HEK293 (cell line): ENCODE measurements around the gene RGS6.

ENCODE experiments used
- CTCF ChIA-PET: fragments of 350-600 bp; formaldehyde crosslinking; extraction: SDS; loops from one replicate; lab custom pipeline; 2021; ENCODE audit warnings: antibody characterized with exemption; lab: Yijun Ruan, JAX
- POLR2A ChIA-PET: fragments of 300-600 bp; formaldehyde crosslinking; extraction: SDS; loops from one replicate; lab custom pipeline; 2020; ENCODE audit warnings: antibody characterized with exemption, inconsistent platforms; lab: Yijun Ruan, JAX
- H3K27ac ChIP-seq: fragments of 200-500 bp; sonication (Bioruptor generic); 2 replicates; pipeline ENCODE4 v1.5.1; 2014; ENCODE audit warnings: low read depth, low read length, control low read depth, inconsistent platforms; ENCODE audit errors: extremely low read depth
- H3K36me3 ChIP-seq, 2 experiments: fragments of 200-500 bp in 1 of 2; sonication (Bioruptor generic) in 1 of 2; 1 replicate in 1 of 2; 2 replicates in 1 of 2; pipeline ENCODE4 v1.5.1; 2014 to 2017; ENCODE audit warnings: inconsistent platforms in 2 of 2, low read length in 2 of 2; ENCODE audit not compliant: control insufficient read depth in 2 of 2, insufficient read depth in 1 of 2
- H3K4me1 ChIP-seq: fragments of 200-500 bp; sonication (Bioruptor generic); 2 replicates; pipeline ENCODE4 v1.5.1; 2014; ENCODE audit warnings: mild to moderate bottlenecking, low read length, inconsistent platforms; ENCODE audit not compliant: control insufficient read depth, insufficient read depth
- H3K4me3 ChIP-seq: 2 replicates; pipeline ENCODE4 v1.5.1; 2011; ENCODE audit warnings: low read depth, mild to moderate bottlenecking, control low read depth, low read length, moderate library complexity
- H3K9me3 ChIP-seq: fragments of 200-500 bp; sonication (Bioruptor generic); 2 replicates; pipeline ENCODE4 v1.5.1; 2014; ENCODE audit warnings: low read depth, low read length, inconsistent platforms; ENCODE audit not compliant: control insufficient read depth, insufficient read depth
- ATF2 ChIP-seq: fragments of 450-650 bp; formaldehyde crosslinking; IDR thresholded peaks from 2 replicates; pipeline ENCODE4 v1.5.1; 2016; ENCODE audit warnings: missing biosample characterization, missing genetic modification characterization, low read depth
- GLI4 ChIP-seq: fragments of 450-650 bp; formaldehyde crosslinking; IDR thresholded peaks from 2 replicates; pipeline ENCODE4 v1.5.1; 2016; ENCODE audit warnings: missing biosample characterization, missing genetic modification characterization
- HOXD13 ChIP-seq: sonication (generic); formaldehyde crosslinking; IDR thresholded peaks from 2 replicates; pipeline ENCODE4 v1.8.0; 2022; ENCODE audit warnings: missing genetic modification reagents, borderline replicate concordance
- KLF17 ChIP-seq: fragments of 450-650 bp; formaldehyde crosslinking; IDR thresholded peaks from 2 replicates; pipeline ENCODE4 v1.5.1; 2016; ENCODE audit warnings: missing biosample characterization, missing genetic modification characterization
- PRDM10 ChIP-seq: fragments of 450-650 bp; formaldehyde crosslinking; IDR thresholded peaks from 2 replicates; pipeline ENCODE4 v1.5.1; 2016; ENCODE audit warnings: missing biosample characterization, missing genetic modification characterization
- ZBTB7A ChIP-seq: fragments of 450-650 bp; formaldehyde crosslinking; IDR thresholded peaks from 2 replicates; pipeline ENCODE4 v1.5.1; 2016; ENCODE audit warnings: low read depth, missing biosample characterization, missing genetic modification characterization
- ZNF140 ChIP-seq: fragments of 450-650 bp; formaldehyde crosslinking; IDR thresholded peaks from 2 replicates; pipeline ENCODE4 v1.5.1; 2016; ENCODE audit warnings: missing biosample characterization, missing genetic modification characterization
- ZNF148 ChIP-seq: fragments of 450-650 bp; formaldehyde crosslinking; IDR thresholded peaks from 2 replicates; pipeline ENCODE4 v1.5.0; 2017; ENCODE audit warnings: missing biosample characterization, missing genetic modification characterization, borderline replicate concordance
- ZNF2 ChIP-seq: fragments of 450-650 bp; formaldehyde crosslinking; IDR thresholded peaks from 2 replicates; pipeline ENCODE4 v1.5.1; 2016; ENCODE audit warnings: missing biosample characterization, missing genetic modification characterization
- ZNF202 ChIP-seq: fragments of 450-650 bp; formaldehyde crosslinking; IDR thresholded peaks from 2 replicates; pipeline ENCODE4 v1.5.1; 2016; ENCODE audit warnings: missing biosample characterization, missing genetic modification characterization, borderline replicate concordance
- ZNF391 ChIP-seq: fragments of 450-650 bp; formaldehyde crosslinking; IDR thresholded peaks from 2 replicates; pipeline ENCODE4 v1.5.1; 2016; ENCODE audit warnings: low read depth, missing biosample characterization, missing genetic modification characterization, borderline replicate concordance
- ZNF529 ChIP-seq: fragments of 450-650 bp; formaldehyde crosslinking; IDR thresholded peaks from 2 replicates; pipeline ENCODE4 v1.5.1; 2017; ENCODE audit warnings: missing genetic modification characterization, missing biosample characterization; ENCODE audit not compliant: insufficient replicate concordance
- ZSCAN4 ChIP-seq: fragments of 450-650 bp; formaldehyde crosslinking; IDR thresholded peaks from 2 replicates; pipeline ENCODE4 v1.5.1; 2017; ENCODE audit warnings: missing biosample characterization, missing genetic modification characterization

Gene RGS6

GRCh38 chr14:72237722-72238666 is 305.8 kb downstream of the RGS6 start:
- ChIA-PET CTCF (no interaction called here), POLR2A (no interaction called here)
- no peak overlapping the region for H3K4me3 ChIP-seq

GRCh38 chr14:72243309-72244293 is 311.4 kb downstream of the RGS6 start:
- ChIA-PET CTCF (interaction anchor here (1.0 kb wide), 1 partner anchor 21 kb away, joined by 4 read pairs; no protein-coding TSS in a partner anchor), POLR2A (no interaction called here)
- Histone ChIP-seq H3K9me3 (no peaks in the 10 kb centered on the region), H3K4me1 (no peaks in the 10 kb centered on the region), H3K36me3 (no peaks in the 10 kb centered on the region), H3K27ac (no peak overlapping the region), H3K4me3 (no peak overlapping the region)
- TF ChIP-seq ZNF140 (tag by site-specific recombination) (no peak), ZBTB7A (tag by site-specific recombination) (no peak), ZSCAN4 (no peak), ZNF529 (no peak), ZNF2 (tag by site-specific recombination) (no peak), ATF2 (no peak), GLI4 (no peak)

More at GRCh38 chr14:72237722-72238666, 305.8 kb downstream of the RGS6 start:
- Histone ChIP-seq H3K27ac (no peak overlapping the region), H3K36me3 (no peaks in the 10 kb centered on the region), H3K4me1 (no peaks in the 10 kb centered on the region), H3K9me3 (no peaks in the 10 kb centered on the region)
- TF ChIP-seq ZNF202 (tag by site-specific recombination), result no peak
- TF ChIP-seq ZNF391 (tag by site-specific recombination), result no peak
- no peak for TF ChIP-seq KLF17 (tag by site-specific recombination)
- TF ChIP-seq HOXD13 (CRISPR knock-in tag), result no peak
- no peak for TF ChIP-seq PRDM10
- no peak for TF ChIP-seq ZNF148 (tag by site-specific recombination)
